LNCAP (cell line): ENCODE data around the gene DSCAML1.

Experiments used
- TF ChIP-seq, protein P1 (sequence below): fragments of 450-650 bp; IDR thresholded peaks from 2 replicates; pipeline ENCODE4 v1.5.1; 2017; ENCODE audit warnings: mild to moderate bottlenecking

The DSCAML1 gene

DNA sequence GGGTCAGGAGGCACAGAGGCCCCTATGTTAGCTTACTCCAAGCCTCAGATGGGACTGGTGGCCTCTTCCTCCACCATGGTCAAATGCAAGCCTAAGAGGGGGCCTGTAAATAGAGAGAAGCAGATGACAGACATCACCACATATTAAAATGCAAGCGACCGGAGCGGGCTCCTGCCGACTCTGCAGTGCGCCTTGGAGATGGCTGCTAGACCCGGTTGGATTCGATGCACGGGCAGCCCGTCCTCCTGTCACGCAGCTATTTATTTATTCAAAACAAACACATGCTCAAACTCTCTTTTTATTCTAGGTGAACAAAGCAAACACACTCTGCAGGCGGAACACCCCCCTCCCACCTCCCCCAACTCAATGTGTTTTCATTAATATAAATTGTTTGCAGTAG, 208.0 kb downstream of the DSCAML1 start:
- TF ChIP-seq, protein P1, sequence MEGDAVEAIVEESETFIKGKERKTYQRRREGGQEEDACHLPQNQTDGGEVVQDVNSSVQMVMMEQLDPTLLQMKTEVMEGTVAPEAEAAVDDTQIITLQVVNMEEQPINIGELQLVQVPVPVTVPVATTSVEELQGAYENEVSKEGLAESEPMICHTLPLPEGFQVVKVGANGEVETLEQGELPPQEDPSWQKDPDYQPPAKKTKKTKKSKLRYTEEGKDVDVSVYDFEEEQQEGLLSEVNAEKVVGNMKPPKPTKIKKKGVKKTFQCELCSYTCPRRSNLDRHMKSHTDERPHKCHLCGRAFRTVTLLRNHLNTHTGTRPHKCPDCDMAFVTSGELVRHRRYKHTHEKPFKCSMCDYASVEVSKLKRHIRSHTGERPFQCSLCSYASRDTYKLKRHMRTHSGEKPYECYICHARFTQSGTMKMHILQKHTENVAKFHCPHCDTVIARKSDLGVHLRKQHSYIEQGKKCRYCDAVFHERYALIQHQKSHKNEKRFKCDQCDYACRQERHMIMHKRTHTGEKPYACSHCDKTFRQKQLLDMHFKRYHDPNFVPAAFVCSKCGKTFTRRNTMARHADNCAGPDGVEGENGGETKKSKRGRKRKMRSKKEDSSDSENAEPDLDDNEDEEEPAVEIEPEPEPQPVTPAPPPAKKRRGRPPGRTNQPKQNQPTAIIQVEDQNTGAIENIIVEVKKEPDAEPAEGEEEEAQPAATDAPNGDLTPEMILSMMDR = no peak

DNA sequence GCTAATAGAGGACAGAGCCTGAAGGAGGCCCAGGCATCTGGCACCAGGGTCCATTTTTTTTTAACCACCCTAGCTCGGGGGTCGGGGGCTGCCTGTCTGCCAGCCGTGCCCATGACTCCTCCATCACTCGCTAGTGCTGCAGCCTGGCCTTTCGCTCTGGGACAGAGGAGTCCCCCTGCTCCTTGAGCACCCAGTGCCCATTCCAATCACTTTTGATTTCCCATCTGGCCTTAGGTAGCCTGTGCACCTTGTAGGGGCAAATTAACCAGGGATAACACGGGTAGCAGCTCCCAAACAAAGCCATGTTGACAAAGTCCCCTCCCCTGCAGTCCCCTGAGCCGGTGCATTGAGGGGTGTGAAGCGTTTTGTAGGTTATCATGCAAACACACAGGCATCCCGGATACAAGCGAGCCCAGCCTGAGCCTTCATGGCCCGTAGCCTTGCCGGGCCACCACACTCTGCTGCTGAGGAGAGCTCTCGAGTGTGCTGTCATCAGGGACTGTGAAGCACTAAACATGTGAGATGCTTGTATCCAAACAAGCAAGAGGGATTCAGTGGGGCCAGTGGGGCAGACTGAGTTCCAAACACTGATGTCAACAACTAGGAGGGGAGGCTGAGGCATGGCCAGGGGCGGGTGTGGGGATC, 208.7 kb downstream of the DSCAML1 start:
- TF ChIP-seq, protein P1 = no peak

DNA sequence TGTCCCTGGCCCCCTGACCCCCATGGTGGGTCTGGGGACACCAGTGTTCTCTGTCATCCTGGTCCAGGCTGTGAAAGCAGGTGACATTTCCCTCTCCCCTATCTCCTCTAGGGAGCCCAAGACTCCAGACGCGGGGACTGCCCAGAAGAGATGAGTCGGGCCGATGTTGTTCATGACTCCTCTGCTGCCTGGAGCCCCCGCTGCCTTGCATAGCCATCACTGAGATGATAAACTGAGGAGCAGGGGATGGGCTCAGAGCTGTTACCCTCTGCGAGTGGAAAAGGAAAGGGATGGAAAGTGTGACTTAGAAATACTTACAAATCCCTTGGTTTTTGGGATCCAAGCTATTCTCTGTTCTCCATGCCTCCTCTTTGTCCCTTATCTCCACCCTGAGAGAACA, 209.6 kb downstream of the DSCAML1 start:
- TF ChIP-seq, protein P1 = no peak

DNA sequence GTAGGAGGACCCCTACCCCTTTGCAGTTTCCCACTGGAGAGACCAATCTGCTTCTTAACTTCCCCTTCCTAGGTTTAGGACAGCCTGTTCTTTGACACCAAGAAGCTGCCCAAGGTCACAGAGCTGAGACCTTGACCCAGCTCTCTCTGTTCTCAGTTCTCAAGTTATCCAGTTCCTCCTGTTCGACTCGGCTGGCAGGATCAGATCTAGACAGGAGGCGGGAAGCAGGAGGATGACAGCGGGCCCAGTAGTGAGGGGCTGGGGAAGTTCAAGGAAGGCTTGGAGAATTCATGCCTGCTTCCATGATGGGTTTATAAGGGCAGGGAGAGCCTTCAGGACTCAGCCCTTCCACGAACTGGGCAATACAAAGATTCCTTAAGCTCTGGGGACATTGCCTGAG, 210.6 kb downstream of the DSCAML1 start:
- TF ChIP-seq, protein P1 = no peak

DNA sequence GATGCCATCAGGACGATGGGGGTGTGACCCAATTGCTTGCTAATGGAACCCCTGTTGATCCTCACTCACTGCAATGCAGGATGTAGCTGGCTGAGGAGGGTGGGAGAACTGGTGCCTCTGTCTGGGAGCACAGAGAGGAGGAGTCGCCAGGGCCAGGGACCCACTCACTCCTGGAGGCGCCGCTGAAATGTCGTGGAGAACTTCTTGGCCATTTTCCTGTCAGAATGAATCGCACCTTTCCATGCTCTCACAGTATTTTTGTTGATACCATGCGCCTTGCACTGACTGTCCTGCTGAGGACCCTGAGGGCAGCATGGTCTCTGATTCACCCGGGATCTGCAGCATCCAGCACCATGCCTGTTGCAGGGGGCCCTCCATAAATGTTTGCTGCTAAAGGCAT, 211.4 kb downstream of the DSCAML1 start:
- TF ChIP-seq, protein P1 = no peak

DNA sequence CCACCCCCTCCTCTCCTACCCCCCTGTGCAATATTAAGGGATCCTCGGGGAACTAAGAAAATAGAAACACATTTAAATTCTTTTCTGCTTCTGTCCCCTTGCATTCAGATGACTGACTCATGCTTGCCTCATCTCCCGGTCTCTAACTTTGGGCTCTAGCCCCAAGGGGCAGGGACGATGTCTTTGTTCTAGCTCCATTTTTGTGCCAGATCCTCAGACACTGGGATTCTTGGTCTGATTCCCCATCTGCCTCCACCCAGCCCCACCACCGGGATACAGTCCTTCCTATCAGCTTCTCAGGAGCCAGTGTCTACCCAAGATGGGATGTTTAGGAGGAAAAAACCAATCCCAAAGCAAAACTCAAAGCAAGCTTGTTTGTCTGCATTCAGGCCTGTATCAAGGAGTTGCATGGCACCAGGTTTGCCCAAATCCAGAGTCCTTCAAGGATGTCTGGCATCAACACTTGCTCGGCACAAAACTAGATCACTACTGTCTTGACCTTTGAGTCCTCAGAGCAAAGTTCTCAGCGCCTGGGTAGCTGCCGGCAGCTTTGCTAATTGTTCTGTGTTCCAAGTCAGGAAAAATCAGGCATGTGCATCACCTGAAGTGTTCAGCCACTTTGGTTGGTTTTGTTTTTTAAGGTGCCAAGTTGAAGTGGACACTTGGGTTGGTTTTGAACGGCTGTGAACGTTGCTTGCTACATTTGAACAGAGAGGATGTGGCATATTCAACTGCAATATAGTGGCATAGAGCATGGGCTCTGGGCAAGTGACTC, 212.8 kb downstream of the DSCAML1 start:
- TF ChIP-seq, protein P1 = no peak

DNA sequence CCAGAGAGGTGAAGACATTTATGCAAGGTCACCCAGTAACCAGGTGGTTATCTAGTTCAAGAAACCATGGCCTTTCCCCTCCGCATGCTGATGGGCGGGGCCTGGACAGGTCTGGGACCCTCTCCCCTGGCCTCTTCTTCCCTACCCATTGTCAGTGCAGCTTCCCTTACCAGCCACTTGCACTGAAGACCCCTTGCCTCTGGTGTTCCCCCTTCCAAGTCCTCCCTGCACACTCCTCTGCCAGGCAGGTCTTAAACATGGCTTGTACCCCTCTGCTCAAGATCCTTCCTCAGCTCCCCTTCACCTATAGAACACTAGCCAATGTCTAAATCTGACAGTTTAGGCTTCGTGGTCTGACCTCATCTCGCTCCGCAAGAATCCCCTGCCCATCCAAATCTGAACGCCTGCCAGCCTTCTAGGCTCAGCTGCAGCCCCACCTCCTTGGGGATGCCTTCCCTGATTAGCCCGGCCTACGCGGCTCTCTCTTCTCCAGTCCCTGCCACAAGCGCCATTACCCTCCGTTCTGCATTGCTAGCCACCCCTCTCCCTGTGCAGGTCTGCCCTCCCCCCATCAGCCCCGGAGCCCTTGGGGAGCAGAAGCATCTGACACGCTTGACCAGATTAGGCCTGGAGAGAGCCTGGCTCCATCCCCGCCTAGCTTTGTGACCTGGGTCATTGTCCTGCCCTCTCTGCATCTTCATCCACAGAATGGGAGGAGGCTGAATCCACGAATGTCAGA, 213.8 kb downstream of the DSCAML1 start:
- TF ChIP-seq, protein P1 = no peak
